Measurements from ENCODE around the gene GINS2.

GRCh38 chr16:85724126-85724879, 35.5 kb upstream of the GINS2 start:
- no peak for TF ChIP-seq EZH2phosphoT487 (IDR thresholded peaks at IDR 0.05; ENCODE audit: borderline replicate concordance)
- TF ChIP-seq CTCF (conservative IDR thresholded peaks at IDR 0.05; ENCODE audit: low read length), result no peak
